SU-DHL-6 (cell line): ENCODE results near the gene KSR1.
"Not testable (repeated sequence)": the region's sequence is repeated elsewhere in the genome, so short reads cannot be mapped to it uniquely, and the experiment has no call there.

Source experiments
- EZH2phosphoT487 ChIP-seq: fragments of 200-600 bp; sonication (generic), shearing (Covaris generic); conservative IDR thresholded peaks from 2 replicates; pipeline ENCODE4 v1.6.1; 2018; ENCODE audit warnings: mild to moderate bottlenecking, antibody characterized with exemption, low read length, moderate library complexity, mixed read lengths
- TF ChIP-seq, protein P1 (sequence below): fragments of 200-600 bp; sonication (generic); IDR thresholded peaks from one replicate; pipeline ENCODE4 v1.5.1; 2017; ENCODE audit warnings: antibody characterized with exemption, mild to moderate bottlenecking, low read length, moderate library complexity; ENCODE audit not compliant: insufficient read depth, poor library complexity, severe bottlenecking

DNA sequence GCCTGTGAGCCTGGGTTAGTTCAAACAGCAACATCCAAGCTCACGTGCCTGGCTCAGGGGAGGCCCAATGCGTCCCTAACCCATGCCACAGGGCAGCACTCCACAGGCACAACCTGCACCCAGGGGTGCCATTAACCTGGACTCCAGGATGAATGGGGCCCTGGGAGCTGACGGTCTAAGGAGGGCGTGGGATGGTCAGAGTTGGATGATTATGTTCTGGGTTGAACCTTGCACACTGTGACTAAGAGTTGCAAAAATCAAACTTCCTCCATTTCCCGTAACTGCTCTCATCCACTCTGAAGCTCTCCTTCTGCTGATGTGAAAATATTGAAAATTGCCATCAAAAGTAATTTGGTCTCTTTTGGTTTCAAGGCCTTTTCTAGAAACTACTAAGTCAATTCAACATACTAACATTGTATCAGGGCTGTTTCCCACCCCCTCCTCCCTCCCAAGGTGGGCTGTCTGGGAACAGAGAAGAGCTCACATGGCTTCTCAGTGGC is 182.2 kb downstream of the KSR1 start:
- TF ChIP-seq, protein P1, sequence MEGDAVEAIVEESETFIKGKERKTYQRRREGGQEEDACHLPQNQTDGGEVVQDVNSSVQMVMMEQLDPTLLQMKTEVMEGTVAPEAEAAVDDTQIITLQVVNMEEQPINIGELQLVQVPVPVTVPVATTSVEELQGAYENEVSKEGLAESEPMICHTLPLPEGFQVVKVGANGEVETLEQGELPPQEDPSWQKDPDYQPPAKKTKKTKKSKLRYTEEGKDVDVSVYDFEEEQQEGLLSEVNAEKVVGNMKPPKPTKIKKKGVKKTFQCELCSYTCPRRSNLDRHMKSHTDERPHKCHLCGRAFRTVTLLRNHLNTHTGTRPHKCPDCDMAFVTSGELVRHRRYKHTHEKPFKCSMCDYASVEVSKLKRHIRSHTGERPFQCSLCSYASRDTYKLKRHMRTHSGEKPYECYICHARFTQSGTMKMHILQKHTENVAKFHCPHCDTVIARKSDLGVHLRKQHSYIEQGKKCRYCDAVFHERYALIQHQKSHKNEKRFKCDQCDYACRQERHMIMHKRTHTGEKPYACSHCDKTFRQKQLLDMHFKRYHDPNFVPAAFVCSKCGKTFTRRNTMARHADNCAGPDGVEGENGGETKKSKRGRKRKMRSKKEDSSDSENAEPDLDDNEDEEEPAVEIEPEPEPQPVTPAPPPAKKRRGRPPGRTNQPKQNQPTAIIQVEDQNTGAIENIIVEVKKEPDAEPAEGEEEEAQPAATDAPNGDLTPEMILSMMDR: not testable (repeated sequence)
- not testable (repeated sequence) for TF ChIP-seq EZH2phosphoT487
